ENCODE measurements around the gene PKHD1.

Gene PKHD1

GRCh38 chr6:51885957-51886356, 201.5 kb downstream of the PKHD1 start:
- TF ChIP-seq ZBTB7A (IDR thresholded peaks at IDR 0.05; ENCODE audit: low read depth) (no peak), TEAD4 (IDR thresholded peaks at IDR 0.05) (no peak), MAX (IDR thresholded peaks at IDR 0.05) (no peak), EP300 (IDR thresholded peaks at IDR 0.05; ENCODE audit: borderline replicate concordance) (no peak), RAD21 (IDR thresholded peaks at IDR 0.05; ENCODE audit: low read depth) (no peak), CEBPB (IDR thresholded peaks at IDR 0.05) (no peak), TCF12 (IDR thresholded peaks at IDR 0.05; ENCODE audit: low read depth) (no peak), NFIC (IDR thresholded peaks at IDR 0.05) (no peak), EGR1 (IDR thresholded peaks at IDR 0.05) (no peak), TAF1 (IDR thresholded peaks at IDR 0.05; ENCODE audit: low read depth) (no peak), USF1 (IDR thresholded peaks at IDR 0.05) (no peak), FOXM1 (IDR thresholded peaks at IDR 0.05; ENCODE audit: borderline replicate concordance, low read depth) (no peak), CREB1 (IDR thresholded peaks at IDR 0.05; ENCODE audit: low read depth) (no peak)
- TF ChIP-seq, protein P1, sequence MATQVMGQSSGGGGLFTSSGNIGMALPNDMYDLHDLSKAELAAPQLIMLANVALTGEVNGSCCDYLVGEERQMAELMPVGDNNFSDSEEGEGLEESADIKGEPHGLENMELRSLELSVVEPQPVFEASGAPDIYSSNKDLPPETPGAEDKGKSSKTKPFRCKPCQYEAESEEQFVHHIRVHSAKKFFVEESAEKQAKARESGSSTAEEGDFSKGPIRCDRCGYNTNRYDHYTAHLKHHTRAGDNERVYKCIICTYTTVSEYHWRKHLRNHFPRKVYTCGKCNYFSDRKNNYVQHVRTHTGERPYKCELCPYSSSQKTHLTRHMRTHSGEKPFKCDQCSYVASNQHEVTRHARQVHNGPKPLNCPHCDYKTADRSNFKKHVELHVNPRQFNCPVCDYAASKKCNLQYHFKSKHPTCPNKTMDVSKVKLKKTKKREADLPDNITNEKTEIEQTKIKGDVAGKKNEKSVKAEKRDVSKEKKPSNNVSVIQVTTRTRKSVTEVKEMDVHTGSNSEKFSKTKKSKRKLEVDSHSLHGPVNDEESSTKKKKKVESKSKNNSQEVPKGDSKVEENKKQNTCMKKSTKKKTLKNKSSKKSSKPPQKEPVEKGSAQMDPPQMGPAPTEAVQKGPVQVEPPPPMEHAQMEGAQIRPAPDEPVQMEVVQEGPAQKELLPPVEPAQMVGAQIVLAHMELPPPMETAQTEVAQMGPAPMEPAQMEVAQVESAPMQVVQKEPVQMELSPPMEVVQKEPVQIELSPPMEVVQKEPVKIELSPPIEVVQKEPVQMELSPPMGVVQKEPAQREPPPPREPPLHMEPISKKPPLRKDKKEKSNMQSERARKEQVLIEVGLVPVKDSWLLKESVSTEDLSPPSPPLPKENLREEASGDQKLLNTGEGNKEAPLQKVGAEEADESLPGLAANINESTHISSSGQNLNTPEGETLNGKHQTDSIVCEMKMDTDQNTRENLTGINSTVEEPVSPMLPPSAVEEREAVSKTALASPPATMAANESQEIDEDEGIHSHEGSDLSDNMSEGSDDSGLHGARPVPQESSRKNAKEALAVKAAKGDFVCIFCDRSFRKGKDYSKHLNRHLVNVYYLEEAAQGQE (IDR thresholded peaks at IDR 0.05; ENCODE audit: low read depth) = no peak

GRCh38 chr6:51868591-51869355, 218.6 kb downstream of the PKHD1 start:
- TF ChIP-seq USF1 (IDR thresholded peaks at IDR 0.05) (no peak), YY1 (IDR thresholded peaks at IDR 0.05; ENCODE audit: low read depth) (no peak), TEAD4 (IDR thresholded peaks at IDR 0.05) (no peak), CREB1 (IDR thresholded peaks at IDR 0.05; ENCODE audit: low read depth) (no peak), RAD21 (IDR thresholded peaks at IDR 0.05; ENCODE audit: low read depth) (no peak), FOXM1 (IDR thresholded peaks at IDR 0.05; ENCODE audit: borderline replicate concordance, low read depth) (no peak), ZBTB7A (IDR thresholded peaks at IDR 0.05; ENCODE audit: low read depth) (no peak), CEBPB (IDR thresholded peaks at IDR 0.05) (no peak)

DNA sequence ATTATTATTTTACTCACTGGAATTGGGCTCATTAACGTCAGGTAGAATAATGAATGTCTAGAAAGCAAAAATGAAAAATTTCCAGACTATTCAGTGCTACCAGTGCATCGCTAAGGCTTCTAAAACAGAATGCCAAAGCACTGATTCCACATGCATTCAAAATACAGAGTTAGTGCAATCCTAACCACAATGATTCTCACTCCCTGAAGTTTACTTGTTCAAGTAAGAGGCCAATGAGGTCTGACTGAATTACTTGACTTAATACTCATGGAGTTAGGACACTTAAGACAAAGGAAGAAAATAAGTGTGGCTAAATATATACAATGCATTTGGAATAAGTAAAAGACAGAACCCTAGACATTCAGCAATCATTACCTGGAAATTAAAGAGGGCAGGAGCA, 220.5 kb downstream of the PKHD1 start:
- TF ChIP-seq NFIC (IDR thresholded peaks at IDR 0.05) (no peak), FOXM1 (IDR thresholded peaks at IDR 0.05; ENCODE audit: borderline replicate concordance, low read depth) (no peak), TEAD4 (IDR thresholded peaks at IDR 0.05) (no peak), CREB1 (IDR thresholded peaks at IDR 0.05; ENCODE audit: low read depth) (no peak), TCF12 (IDR thresholded peaks at IDR 0.05; ENCODE audit: low read depth) (no peak), YY1 (IDR thresholded peaks at IDR 0.05; ENCODE audit: low read depth) (no peak), ZBTB7A (IDR thresholded peaks at IDR 0.05; ENCODE audit: low read depth) (no peak), MAX (IDR thresholded peaks at IDR 0.05) (no peak), CEBPB (IDR thresholded peaks at IDR 0.05) (no peak), TAF1 (IDR thresholded peaks at IDR 0.05; ENCODE audit: low read depth) (no peak), RAD21 (IDR thresholded peaks at IDR 0.05; ENCODE audit: low read depth) (no peak), EP300 (IDR thresholded peaks at IDR 0.05; ENCODE audit: borderline replicate concordance) (no peak), EGR1 (IDR thresholded peaks at IDR 0.05) (no peak), USF1 (IDR thresholded peaks at IDR 0.05) (no peak)
- TF ChIP-seq, protein P1 (IDR thresholded peaks at IDR 0.05; ENCODE audit: low read depth) = no peak

- TF ChIP-seq EGR1 (IDR thresholded peaks at IDR 0.05) = no peak
- TF ChIP-seq CEBPB (IDR thresholded peaks at IDR 0.05) = no peak
- TF ChIP-seq ZBTB7A (IDR thresholded peaks at IDR 0.05; ENCODE audit: low read depth) = no peak
- TF ChIP-seq NFIC (IDR thresholded peaks at IDR 0.05) = no peak
- TF ChIP-seq, protein P1 (IDR thresholded peaks at IDR 0.05; ENCODE audit: low read depth) = no peak
These were observed 221.4 kb downstream of the PKHD1 start for GRCh38 chr6:51865996-51866395.

Data from Ishikawa (cell line).